ENCODE results near the gene DNAJC18. TPM values are rescaled to one million over a fixed set of nuclear protein-coding genes. Genes with fewer than 3 reads are reported as not detected.

Gene DNAJC18
- total RNA-seq, 1 experiment from 2014 or later = 6.7 TPM

DNA sequence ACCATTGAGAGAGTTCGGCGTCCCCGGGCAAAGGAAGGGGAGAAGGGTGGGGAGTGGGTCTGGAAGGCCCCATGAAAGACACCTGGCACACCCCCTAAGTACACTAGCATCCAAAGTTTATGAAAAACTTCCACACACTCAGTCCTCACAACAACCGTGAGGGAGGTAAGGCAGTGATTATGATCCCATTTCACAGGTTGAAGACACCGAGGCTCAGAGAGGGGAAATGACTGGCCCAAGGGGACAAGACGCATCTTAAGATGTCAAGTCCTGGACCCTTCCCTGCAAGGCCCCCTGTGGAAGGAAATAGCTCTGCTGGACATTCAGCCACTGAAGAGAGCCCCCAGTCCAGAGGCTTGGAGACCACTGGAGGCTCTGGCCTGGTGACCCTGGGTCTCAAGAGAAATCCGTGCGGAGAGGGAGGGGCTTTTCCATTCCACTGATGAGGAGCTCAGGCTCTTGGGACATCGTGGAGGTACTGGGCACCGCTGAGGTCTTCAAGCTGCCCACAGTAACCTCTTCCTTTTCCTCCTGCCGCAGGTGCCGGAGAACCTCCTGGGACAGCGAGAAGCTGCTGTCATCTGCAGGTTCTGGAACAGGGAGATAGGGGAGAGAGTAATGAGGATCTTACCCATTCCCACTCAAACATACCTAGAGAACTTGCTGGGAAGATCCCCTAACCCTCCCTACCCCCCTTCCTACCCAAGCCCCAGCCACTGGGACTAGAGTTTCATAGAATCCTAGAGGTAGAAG lies 36.7 kb upstream of the DNAJC18 start:
- peaks cover 22% of the 10 kb centered on the region for H3K27me3 Mint-ChIP-seq (ENCODE audit: unreplicated experiment)
- DNase-seq = no peak
- no TSS peak for BruUV-seq (replicated peaks)
- TF ChIP-seq, protein P1, sequence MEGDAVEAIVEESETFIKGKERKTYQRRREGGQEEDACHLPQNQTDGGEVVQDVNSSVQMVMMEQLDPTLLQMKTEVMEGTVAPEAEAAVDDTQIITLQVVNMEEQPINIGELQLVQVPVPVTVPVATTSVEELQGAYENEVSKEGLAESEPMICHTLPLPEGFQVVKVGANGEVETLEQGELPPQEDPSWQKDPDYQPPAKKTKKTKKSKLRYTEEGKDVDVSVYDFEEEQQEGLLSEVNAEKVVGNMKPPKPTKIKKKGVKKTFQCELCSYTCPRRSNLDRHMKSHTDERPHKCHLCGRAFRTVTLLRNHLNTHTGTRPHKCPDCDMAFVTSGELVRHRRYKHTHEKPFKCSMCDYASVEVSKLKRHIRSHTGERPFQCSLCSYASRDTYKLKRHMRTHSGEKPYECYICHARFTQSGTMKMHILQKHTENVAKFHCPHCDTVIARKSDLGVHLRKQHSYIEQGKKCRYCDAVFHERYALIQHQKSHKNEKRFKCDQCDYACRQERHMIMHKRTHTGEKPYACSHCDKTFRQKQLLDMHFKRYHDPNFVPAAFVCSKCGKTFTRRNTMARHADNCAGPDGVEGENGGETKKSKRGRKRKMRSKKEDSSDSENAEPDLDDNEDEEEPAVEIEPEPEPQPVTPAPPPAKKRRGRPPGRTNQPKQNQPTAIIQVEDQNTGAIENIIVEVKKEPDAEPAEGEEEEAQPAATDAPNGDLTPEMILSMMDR (IDR thresholded peaks at IDR 0.05; ENCODE audit: unreplicated experiment) = no peak
- H3K4me3 Mint-ChIP-seq (ENCODE audit: low read depth, unreplicated experiment) = no peak overlapping the region
- H3K36me3 Mint-ChIP-seq (ENCODE audit: insufficient read depth, unreplicated experiment) = no peaks in the 10 kb centered on the region
- H3K4me1 Mint-ChIP-seq (ENCODE audit: low read depth, unreplicated experiment) = no peaks in the 10 kb centered on the region
- CTCF ChIA-PET = interaction anchor here (0.5 kb wide), 1 partner anchor 65 kb away, joined by 4 read pairs; no protein-coding TSS in a partner anchor
- no peaks in the 10 kb centered on the region for H3K9me3 Mint-ChIP-seq (ENCODE audit: low read depth, unreplicated experiment)
- intact Hi-C loops (cut with micrococcal nuclease; ENCODE audit: unreplicated experiment) = no loop called here
- no peak overlapping the region for H3K27ac Mint-ChIP-seq (ENCODE audit: unreplicated experiment)

DNA sequence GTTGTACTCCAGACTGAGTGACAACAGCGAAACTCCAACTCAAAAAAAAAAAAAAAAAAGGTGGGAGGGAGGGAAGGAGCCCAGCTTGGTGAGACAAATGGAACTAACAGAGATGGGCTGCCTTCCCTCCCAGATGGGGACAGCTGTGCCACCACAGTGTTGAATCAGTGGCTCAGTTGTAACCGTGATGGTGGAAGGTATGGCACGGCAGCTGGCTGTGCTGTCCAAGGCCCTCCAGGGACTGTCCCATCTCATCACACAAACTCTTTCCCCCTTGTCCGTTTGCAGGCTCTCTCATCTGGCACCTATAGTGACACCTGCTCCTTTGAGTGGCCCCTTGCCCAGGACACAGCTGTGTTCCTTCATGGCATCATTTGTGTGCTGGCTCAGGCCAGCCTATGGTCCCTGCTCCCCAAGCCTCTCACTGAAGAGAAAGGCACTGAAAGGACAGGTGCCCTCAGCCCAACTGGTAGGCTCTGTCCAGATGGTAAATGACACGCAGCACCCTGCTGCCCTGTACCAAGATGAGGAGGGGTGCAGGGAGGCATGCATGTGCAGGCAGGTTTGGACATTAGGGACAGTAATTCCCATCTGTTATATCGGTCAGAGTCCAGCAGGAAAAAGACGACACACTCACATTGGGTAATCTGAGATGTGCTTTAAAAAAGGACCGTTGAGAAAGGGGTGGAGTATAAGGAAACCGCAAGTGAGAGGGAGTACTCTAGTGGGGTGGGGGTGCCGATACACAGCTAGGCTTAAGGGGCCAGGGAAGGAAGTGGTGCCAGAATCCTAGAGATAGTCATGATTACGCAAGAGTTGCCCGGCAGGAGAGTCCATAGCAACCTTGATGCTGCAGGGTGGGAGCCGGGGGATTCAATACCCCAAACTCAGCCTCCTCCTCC lies 35.8 kb upstream of the DNAJC18 start:
- no peaks in the 10 kb centered on the region for H3K36me3 Mint-ChIP-seq (ENCODE audit: insufficient read depth, unreplicated experiment)
- H3K4me3 Mint-ChIP-seq (ENCODE audit: low read depth, unreplicated experiment) = no peak overlapping the region
- DNase-seq = no peak
- CTCF ChIA-PET = interaction anchor here (0.7 to 1.0 kb wide), 2 partner anchors 36 to 1722 kb away, joined by 3 to 4 read pairs; partner anchors contain the start of gene DNAJC18
- no TSS peak for BruUV-seq (replicated peaks)
- intact Hi-C loops (cut with micrococcal nuclease; ENCODE audit: unreplicated experiment) = no loop called here
- TF ChIP-seq, protein P1 (IDR thresholded peaks at IDR 0.05; ENCODE audit: unreplicated experiment) = no peak
- peaks cover 24% of the 10 kb centered on the region for H3K27me3 Mint-ChIP-seq (ENCODE audit: unreplicated experiment)
- no peaks in the 10 kb centered on the region for H3K4me1 Mint-ChIP-seq (ENCODE audit: low read depth, unreplicated experiment)
- no peak overlapping the region for H3K27ac Mint-ChIP-seq (ENCODE audit: unreplicated experiment)
- H3K9me3 Mint-ChIP-seq (ENCODE audit: low read depth, unreplicated experiment) = no peaks in the 10 kb centered on the region

DNA sequence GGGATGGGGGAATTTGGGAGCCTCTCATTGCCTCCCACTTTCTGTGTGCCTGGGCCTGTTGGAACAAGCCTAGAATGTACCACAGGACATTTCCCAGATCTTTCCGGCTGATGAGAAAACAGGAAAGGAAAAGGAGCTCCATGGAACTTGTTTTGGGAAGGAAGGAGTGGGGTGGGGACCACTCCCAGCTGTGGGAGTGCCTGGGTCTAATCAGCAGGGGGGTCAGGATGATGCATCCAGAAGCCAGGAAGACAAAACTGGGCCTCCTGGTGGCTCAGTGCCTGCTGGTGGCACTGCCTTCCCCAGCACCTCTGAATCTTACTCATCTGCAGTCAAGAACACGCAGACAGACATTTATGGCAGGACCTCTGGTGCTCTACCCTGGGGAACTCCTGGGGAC lies 34.2 kb upstream of the DNAJC18 start:
- Mint-ChIP-seq H3K36me3 (ENCODE audit: insufficient read depth, unreplicated experiment) (no peaks in the 10 kb centered on the region), H3K4me1 (ENCODE audit: low read depth, unreplicated experiment) (no peaks in the 10 kb centered on the region), H3K27me3 (ENCODE audit: unreplicated experiment) (peaks cover 33% of the 10 kb centered on the region), H3K27ac (ENCODE audit: unreplicated experiment) (no peak overlapping the region), H3K9me3 (ENCODE audit: low read depth, unreplicated experiment) (no peaks in the 10 kb centered on the region), H3K4me3 (ENCODE audit: low read depth, unreplicated experiment) (no peak overlapping the region)
- DNase-seq = no peak
- CTCF ChIA-PET = no interaction called here
- intact Hi-C loops (cut with micrococcal nuclease; ENCODE audit: unreplicated experiment) = no loop called here
- BruUV-seq (replicated peaks) = no TSS peak
- TF ChIP-seq, protein P1 (IDR thresholded peaks at IDR 0.05; ENCODE audit: unreplicated experiment) = no peak

DNA sequence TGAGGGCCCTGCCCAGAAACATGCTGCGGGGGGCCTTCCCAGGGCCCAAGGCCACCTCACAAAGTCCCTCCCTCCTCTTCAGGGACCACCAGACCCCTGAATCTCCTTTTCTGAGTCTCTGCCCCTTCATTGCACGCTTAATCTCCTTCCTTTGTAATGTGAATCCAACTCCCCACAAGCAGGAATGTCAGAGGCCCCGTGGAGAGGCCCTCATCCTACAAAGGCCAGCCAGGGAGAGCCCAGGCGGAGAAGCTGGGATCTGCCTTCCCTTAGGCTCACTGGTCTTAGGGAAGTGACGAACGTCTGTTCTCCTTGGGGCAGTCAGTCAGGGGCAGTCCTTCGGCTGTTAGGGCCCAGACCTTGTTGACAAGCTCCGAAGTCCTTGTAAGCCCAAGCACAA lies 33.8 kb upstream of the DNAJC18 start:
- TF ChIP-seq, protein P1 (IDR thresholded peaks at IDR 0.05; ENCODE audit: unreplicated experiment) = no peak
- peaks cover 38% of the 10 kb centered on the region for H3K27me3 Mint-ChIP-seq (ENCODE audit: unreplicated experiment)
- no peaks in the 10 kb centered on the region for H3K9me3 Mint-ChIP-seq (ENCODE audit: low read depth, unreplicated experiment)
- intact Hi-C loops (cut with micrococcal nuclease; ENCODE audit: unreplicated experiment) = no loop called here
- no peak overlapping the region for H3K27ac Mint-ChIP-seq (ENCODE audit: unreplicated experiment)
- H3K4me1 Mint-ChIP-seq (ENCODE audit: low read depth, unreplicated experiment) = no peaks in the 10 kb centered on the region
- no peak overlapping the region for H3K4me3 Mint-ChIP-seq (ENCODE audit: low read depth, unreplicated experiment)
- H3K36me3 Mint-ChIP-seq (ENCODE audit: insufficient read depth, unreplicated experiment) = no peaks in the 10 kb centered on the region
- CTCF ChIA-PET = no interaction called here
- no TSS peak for BruUV-seq (replicated peaks)
- no peak for DNase-seq
